CD4-positive, alpha-beta T cell treated with Interleukin-6 for 4 hours (primary cell): ENCODE data around the gene HELZ.
"Not testable (repeated sequence)": the region's sequence is repeated elsewhere in the genome, so short reads cannot be mapped to it uniquely, and the experiment has no call there.

ENCODE experiments used
- DNase-seq: peaks from one replicate; pipeline ENCODE4 v3.0.0-alpha.2; 2020; ENCODE audit warnings: mixed read lengths

Gene HELZ

GRCh38 chr17:67044940-67045339 is 200.1 kb downstream of the HELZ start:
- no peak for DNase-seq

GRCh38 chr17:67044016-67044772 is 200.8 kb downstream of the HELZ start, which contains the start of gene CACNG1:
Gene CACNG1 (plus strand): TSS chr17:67044554. CDS start chr17:67044661, 107 bp downstream.
- DNase-seq = no peak

- no peak for DNase-seq
These were observed 201.7 kb downstream of the HELZ start for GRCh38 chr17:67043283-67043682.

- DNase-seq = no peak
These were observed 202.8 kb downstream of the HELZ start for GRCh38 chr17:67041941-67042899.

- no peak for DNase-seq
These were observed 203.5 kb downstream of the HELZ start for GRCh38 chr17:67041531-67041930.

- DNase-seq = not testable (repeated sequence)
These were observed 203.9 kb downstream of the HELZ start for GRCh38 chr17:67041119-67041518.

- no peak for DNase-seq
These were observed 204.3 kb downstream of the HELZ start for GRCh38 chr17:67040652-67041051.

- DNase-seq = no peak
These were observed 206.1 kb downstream of the HELZ start for GRCh38 chr17:67038861-67039365.

GRCh38 chr17:67035131-67036083 is 209.6 kb downstream of the HELZ start:
- no peak for DNase-seq

GRCh38 chr17:67033613-67034012 is 211.4 kb downstream of the HELZ start:
- DNase-seq = no peak

- no peak for DNase-seq
These were observed 212.0 kb downstream of the HELZ start for GRCh38 chr17:67032985-67033384.

- no peak for DNase-seq
These were observed 212.6 kb downstream of the HELZ start for GRCh38 chr17:67032382-67032781.

GRCh38 chr17:67030641-67031040 is 214.4 kb downstream of the HELZ start:
- no peak for DNase-seq

- no peak for DNase-seq
These were observed 217.9 kb downstream of the HELZ start for GRCh38 chr17:67027031-67027628.

GRCh38 chr17:67026341-67026740 is 218.7 kb downstream of the HELZ start:
- no peak for DNase-seq

GRCh38 chr17:67025216-67025792 is 219.7 kb downstream of the HELZ start:
- no peak for DNase-seq

- no peak for DNase-seq
These were observed 220.3 kb downstream of the HELZ start for GRCh38 chr17:67024736-67025135.

GRCh38 chr17:67022451-67022810 is 222.6 kb downstream of the HELZ start:
- DNase-seq = no peak

- DNase-seq = no peak
These were observed 223.1 kb downstream of the HELZ start for GRCh38 chr17:67021743-67022450.

- no peak for DNase-seq
These were observed 223.8 kb downstream of the HELZ start for GRCh38 chr17:67021196-67021595.
